Stimulated activated CD4-positive, alpha-beta T cell treated with anti-CD3 and anti-CD28 coated beads, Interleukin-4, amount 100 ng/mL, for 1 hour (primary cell): ENCODE results near the gene RSF1.
A peak's percentile ranks its signal among the peaks of the same experiment; 100 is the strongest.
"Not testable (repeated sequence)": the region's sequence is repeated elsewhere in the genome, so short reads cannot be mapped to it uniquely, and the experiment has no call there.

Experiments used
- DNase-seq: peaks from one replicate; pipeline ENCODE4 v3.0.0-alpha.2; 2020

The RSF1 gene, protein sequence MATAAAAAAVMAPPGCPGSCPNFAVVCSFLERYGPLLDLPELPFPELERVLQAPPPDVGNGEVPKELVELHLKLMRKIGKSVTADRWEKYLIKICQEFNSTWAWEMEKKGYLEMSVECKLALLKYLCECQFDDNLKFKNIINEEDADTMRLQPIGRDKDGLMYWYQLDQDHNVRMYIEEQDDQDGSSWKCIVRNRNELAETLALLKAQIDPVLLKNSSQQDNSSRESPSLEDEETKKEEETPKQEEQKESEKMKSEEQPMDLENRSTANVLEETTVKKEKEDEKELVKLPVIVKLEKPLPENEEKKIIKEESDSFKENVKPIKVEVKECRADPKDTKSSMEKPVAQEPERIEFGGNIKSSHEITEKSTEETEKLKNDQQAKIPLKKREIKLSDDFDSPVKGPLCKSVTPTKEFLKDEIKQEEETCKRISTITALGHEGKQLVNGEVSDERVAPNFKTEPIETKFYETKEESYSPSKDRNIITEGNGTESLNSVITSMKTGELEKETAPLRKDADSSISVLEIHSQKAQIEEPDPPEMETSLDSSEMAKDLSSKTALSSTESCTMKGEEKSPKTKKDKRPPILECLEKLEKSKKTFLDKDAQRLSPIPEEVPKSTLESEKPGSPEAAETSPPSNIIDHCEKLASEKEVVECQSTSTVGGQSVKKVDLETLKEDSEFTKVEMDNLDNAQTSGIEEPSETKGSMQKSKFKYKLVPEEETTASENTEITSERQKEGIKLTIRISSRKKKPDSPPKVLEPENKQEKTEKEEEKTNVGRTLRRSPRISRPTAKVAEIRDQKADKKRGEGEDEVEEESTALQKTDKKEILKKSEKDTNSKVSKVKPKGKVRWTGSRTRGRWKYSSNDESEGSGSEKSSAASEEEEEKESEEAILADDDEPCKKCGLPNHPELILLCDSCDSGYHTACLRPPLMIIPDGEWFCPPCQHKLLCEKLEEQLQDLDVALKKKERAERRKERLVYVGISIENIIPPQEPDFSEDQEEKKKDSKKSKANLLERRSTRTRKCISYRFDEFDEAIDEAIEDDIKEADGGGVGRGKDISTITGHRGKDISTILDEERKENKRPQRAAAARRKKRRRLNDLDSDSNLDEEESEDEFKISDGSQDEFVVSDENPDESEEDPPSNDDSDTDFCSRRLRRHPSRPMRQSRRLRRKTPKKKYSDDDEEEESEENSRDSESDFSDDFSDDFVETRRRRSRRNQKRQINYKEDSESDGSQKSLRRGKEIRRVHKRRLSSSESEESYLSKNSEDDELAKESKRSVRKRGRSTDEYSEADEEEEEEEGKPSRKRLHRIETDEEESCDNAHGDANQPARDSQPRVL (N-terminal part only)

DNA sequence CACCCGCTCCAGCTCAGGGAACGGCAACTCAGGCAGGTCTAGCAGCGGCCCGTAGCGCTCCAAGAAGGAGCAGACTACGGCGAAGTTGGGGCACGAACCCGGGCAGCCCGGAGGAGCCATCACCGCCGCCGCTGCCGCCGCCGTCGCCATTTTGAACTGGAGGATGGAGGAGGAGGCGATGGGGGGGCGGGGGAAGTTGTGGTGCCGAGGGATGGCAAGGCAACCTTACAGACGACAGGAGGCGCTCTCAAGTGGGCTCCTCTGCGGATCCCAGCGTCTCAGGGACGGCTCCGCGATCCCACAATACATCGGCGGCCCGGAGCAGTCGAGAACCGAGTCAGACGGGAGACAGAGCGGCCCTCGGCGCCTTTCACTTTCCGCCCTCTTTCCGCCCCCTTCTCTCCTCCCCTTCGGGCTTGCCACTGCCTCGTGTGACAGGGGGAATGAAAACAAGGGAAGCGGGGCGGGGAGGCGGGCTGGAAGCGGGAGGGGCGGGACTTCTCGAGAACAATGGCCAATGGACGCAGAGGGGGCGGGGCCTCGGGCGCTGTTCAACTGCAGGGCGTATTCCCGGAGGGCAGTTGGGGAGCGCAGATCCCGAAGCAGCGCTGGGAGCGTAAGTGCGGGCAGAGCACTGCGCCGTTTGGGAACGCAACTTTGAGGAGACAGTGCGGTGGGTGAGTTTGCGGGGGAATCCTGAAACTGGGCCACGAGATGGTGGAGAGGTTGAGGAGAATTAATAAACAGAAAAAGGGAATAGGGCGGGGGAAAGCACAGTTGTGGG, at the start of gene RSF1, which contains the start of gene AAMDC:
TSS of gene RSF1 (minus strand) at position 158 of the 784 bp plus-strand sequence. CDS start at position 150, 8 bp downstream.
TSS of gene AAMDC (plus strand) at position 580 of the 784 bp plus-strand sequence. CDS start 21,353 bp downstream, outside the sequence.
- peak; percentile 97 for DNase-seq

DNA sequence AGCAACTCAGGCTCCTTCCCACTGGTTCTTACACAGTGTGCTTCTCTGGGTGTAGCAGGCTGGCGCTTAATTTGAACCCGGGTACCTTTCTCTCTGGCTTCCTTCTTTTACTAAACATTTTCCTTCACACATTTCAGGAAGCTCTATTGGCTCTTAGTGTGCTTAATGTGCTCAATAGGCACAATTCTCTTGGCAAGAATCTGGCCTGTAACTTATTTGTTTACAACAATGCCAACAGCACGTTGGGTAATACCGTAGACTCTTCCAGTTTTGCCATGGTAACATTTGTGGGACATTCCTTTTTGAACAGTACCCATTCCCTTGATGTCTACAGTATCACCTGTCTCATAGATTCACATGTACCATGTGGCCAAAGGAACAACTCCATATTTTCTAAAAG, 48.2 kb upstream of the RSF1 start:
- DNase-seq, result no peak

GRCh38 chr11:77866336-77866735, 45.8 kb upstream of the RSF1 start:
- DNase-seq, result no peak

DNA sequence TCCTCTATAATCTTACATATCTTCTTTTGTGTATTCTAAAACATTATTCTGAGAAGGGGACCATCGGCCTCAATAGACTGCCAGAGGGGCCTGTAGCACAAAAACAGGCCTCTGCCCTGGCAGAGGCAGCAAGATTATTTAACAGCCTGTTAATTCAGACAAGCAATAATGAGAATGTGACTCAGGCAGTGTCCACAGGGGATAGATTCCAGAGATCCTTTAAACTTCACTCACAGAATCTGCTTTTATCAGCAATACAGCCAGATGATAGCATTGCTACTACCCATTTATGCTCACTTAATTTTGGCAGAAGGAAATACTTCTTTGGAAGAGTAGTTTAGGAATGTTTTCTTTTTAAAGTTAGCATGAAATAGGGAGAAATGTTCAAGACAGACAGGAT, 45.3 kb upstream of the RSF1 start:
- DNase-seq, result no peak

GRCh38 chr11:77861444-77861843, 40.9 kb upstream of the RSF1 start:
- not testable (repeated sequence) for DNase-seq

GRCh38 chr11:77857906-77858457, 37.5 kb upstream of the RSF1 start:
- DNase-seq, result not testable (repeated sequence)

- no peak for DNase-seq
These were observed 34.3 kb upstream of the RSF1 start for GRCh38 chr11:77854838-77855237.

DNA sequence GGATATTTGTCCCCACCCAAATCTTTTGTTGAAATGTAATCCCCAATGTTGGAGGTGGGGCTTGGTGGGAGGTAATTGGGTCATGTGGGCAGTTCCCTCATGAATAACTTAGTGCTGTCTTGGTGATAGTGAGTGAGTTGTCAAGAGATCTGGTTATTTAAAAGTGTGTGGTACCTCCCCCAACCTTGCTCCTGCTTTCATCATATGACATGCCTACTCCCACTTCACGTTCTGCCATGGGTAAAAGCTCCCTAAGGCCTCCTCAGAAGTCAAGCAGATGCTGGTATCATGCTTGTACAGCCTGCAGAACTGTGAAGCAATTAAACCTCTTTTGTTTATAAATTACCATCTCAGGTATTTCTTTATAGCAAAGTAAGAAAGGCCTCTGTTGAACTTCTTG, 31.0 kb upstream of the RSF1 start:
- no peak for DNase-seq

GRCh38 chr11:77843700-77844099, 23.2 kb upstream of the RSF1 start:
- not testable (repeated sequence) for DNase-seq

GRCh38 chr11:77842441-77843121, 22.1 kb upstream of the RSF1 start:
- no peak for DNase-seq

DNA sequence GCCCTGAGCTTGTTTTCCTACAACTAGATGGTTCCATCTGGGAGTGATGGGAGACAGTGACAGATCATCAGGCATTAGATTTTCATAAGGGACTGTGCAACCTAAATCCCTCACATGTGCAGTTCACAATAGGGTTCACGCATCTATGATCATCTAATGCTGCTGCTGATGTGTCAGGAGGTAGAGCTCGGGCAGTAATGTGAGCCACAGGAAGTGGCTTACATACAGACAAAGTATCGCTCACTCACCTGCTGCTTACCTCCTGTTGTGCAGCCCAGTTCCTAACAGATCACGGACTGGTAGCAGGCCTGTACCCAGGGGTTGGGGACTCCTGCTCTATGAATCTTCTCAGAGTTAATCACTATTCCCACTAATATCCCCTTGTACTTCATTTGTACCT, 12.8 kb upstream of the RSF1 start:
- DNase-seq, result no peak

GRCh38 chr11:77828926-77829325, 8.4 kb upstream of the RSF1 start:
- no peak for DNase-seq

DNA sequence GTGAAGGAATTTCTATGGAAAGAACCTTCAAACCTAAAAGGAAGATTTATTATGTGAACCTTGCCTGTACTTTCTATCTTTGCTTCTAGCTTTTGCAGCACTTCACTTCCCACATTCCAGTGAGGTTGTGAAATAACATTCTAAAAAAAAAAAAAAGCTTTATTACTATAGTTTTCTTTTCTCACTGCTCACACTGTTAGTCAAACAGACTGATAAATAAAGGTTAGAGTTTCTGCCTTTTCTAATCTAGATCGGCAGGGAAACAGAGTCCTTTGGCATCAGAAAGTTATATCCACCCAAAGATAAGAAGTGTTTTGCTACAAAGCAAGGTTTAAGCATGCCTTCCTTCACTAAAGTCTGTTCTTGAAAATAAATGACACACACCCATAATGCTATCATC, 3.3 kb upstream of the RSF1 start:
- DNase-seq, result no peak

GRCh38 chr11:77822126-77822525, 1.6 kb upstream of the RSF1 start:
- not testable (repeated sequence) for DNase-seq

GRCh38 chr11:77821349-77821851, 878 bp upstream of the RSF1 start:
- peak; percentile 7 for DNase-seq

GRCh38 chr11:77819921-77820564, 479 bp downstream of the RSF1 start:
- peak; percentile 32 for DNase-seq

GRCh38 chr11:77819411-77819920, 1.1 kb downstream of the RSF1 start:
- peak; percentile 83 for DNase-seq

DNA sequence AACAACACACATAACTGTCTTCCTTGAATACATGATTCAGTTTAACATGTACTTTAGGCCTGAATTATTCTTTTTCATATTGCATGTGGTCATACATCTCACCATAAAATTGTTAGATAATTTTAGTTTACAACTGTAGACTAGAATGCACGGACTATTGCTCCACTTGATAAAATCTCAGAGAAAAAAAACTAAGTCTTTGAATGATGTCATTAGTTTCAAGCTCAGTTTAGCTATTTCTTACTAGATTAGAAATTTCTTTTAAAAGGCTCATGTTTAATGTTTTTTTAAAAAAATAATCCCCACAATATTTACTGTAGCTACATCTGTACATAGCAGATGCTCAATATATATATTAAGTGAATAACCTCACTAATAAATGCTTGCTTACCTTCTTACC, 5.1 kb downstream of the RSF1 start:
- no peak for DNase-seq

DNA sequence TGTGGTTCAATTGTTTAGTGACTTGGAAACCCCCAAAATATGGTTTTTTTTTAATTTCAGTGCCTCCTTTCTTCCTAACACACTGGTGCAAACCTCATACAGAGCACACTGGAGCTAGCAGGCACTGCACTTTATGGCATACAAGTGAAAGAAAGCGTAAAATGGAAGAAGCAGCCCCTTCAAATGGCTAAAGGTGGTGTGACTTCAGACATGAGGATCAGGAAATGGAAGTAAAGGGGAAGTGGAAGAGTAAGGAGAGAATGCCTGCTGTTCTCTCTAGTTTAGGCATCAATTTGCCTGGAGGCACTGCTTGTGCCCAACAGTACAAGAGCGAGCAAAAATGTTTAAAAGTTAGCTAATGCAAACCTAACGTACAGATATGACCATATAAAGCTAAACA, 5.7 kb downstream of the RSF1 start:
- DNase-seq, result no peak

GRCh38 chr11:77813256-77813655, 7.3 kb downstream of the RSF1 start:
- DNase-seq, result no peak
